Transverse colon (tissue), 3 donors: ENCODE results near the gene MAGEA6.

ENCODE experiments used
- EP300 ChIP-seq: sonication (generic); formaldehyde crosslinking; IDR thresholded peaks from one replicate; pipeline ENCODE4 v1.6.1; 2017; ENCODE audit warnings: antibody characterized with exemption, low read depth
- POLR2A ChIP-seq: fragments of 450-650 bp; IDR thresholded peaks from one replicate; pipeline ENCODE4 v1.6.1; 2016; ENCODE audit warnings: antibody characterized with exemption, mild to moderate bottlenecking, moderate library complexity
- TF ChIP-seq, protein P1 (sequence below), 5 experiments: fragments of 200-600 bp in 3 of 5; fragments of 450-650 bp in 2 of 5; sonication (generic) in 3 of 5; IDR thresholded peaks; 1 replicate in 2 of 5; 2 replicates in 3 of 5; pipeline ENCODE4 v1.5.1; 2016 to 2017; ENCODE audit warnings: antibody characterized with exemption in 5 of 5, inconsistent platforms in 3 of 5, mild to moderate bottlenecking in 2 of 5, moderate library complexity in 1 of 5

GRCh38 chrX:152806035-152806434, 36.5 kb upstream of the MAGEA6 start:
- TF ChIP-seq, protein P1, sequence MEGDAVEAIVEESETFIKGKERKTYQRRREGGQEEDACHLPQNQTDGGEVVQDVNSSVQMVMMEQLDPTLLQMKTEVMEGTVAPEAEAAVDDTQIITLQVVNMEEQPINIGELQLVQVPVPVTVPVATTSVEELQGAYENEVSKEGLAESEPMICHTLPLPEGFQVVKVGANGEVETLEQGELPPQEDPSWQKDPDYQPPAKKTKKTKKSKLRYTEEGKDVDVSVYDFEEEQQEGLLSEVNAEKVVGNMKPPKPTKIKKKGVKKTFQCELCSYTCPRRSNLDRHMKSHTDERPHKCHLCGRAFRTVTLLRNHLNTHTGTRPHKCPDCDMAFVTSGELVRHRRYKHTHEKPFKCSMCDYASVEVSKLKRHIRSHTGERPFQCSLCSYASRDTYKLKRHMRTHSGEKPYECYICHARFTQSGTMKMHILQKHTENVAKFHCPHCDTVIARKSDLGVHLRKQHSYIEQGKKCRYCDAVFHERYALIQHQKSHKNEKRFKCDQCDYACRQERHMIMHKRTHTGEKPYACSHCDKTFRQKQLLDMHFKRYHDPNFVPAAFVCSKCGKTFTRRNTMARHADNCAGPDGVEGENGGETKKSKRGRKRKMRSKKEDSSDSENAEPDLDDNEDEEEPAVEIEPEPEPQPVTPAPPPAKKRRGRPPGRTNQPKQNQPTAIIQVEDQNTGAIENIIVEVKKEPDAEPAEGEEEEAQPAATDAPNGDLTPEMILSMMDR (IDR thresholded peaks at IDR 0.05), result no peak
- TF ChIP-seq POLR2A (no peak), EP300 (no peak)
